Measurements from ENCODE around the gene ESPN. TPM values are rescaled to one million over a fixed set of nuclear protein-coding genes. Genes with fewer than 3 reads are reported as not detected.

The ESPN gene
- total and polyA plus RNA-seq, 10 of the 15 experiments (the other 5 are each of a cell fraction or from before 2014, with no cell fraction given), result 0.18 to 0.71 (median 0.59) TPM; not detected in 7

DNA sequence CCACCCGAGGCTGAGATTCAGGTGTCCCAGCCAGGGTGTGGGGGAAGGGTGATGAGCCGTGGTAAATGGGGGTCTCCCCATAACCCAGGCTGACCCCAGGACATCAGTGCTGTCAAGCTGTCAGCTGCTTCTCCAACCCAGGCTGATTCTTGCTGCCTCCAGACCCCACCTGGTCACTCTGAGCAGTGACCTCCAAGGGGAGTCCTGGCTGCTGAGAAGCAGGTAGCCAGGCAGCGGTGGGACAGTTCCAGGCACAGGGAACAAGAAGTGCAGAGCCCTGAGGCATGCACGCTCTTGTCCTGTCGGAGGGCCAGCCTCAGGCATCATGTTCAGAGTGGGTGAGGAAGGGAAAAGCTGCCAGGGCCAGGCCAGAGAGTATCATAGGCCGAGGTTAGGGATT, 1.1 kb downstream of the ESPN start:
- 52% methylated on average over 6 of the region's 6 CpGs for WGBS (ENCODE audit: insufficient coverage, insufficient replicate concordance, low lambda C conversion rate, missing lambda C conversion rate)
- FAIRE-seq (no peak), DNase-seq (ENCODE audit: low read depth, low spot score) (no peak), ATAC-seq (no peak)
- ChIA-PET RAD21 (ENCODE audit: unreplicated experiment) (no interaction called here), POLR2A (no interaction called here), SMC1A (ENCODE audit: uncharacterized antibody, unreplicated experiment) (no interaction called here), CTCF (interaction anchor here (0.8 to 10.9 kb wide), 3 partner anchors 15 to 65 kb away, joined by 3 to 137 read pairs (median 4); no protein-coding TSS in a partner anchor)
- Histone ChIP-seq H2AFZ (ENCODE audit: control insufficient read depth, low read depth, low read length) (no peak overlapping the region), H3K36me3 (ENCODE audit: control insufficient read depth in 2 of 2, insufficient read depth in 2 of 2, low read length in 1 of 2) (no peaks in the 10 kb centered on the region), H3K9me3 (replicated peaks; ENCODE audit: control insufficient read depth, insufficient read depth, low read length) (no peaks in the 10 kb centered on the region), H3K4me1 (ENCODE audit: control insufficient read depth, insufficient read depth, low read length) (peaks cover 6% of the 10 kb centered on the region; the same call in 1 of the 2 replicates), H3K27me3 (replicated peaks in 1 of 2; ENCODE audit: control insufficient read depth in 2 of 2, insufficient read depth in 2 of 2, low read length in 1 of 2) (peaks cover 8 to 18% of the 10 kb centered on the region in 2 experiments; a peak in 3 of 4 replicates), H3K4me2 (ENCODE audit: control insufficient read depth, insufficient read depth) (no peak overlapping the region), H3K4me3 (no peak overlapping the region), H3K79me2 (ENCODE audit: control insufficient read depth, insufficient read depth, low read length) (no peaks in the 10 kb centered on the region), H3K27ac (ENCODE audit: control insufficient read depth, insufficient read depth) (no peak overlapping the region), H4K20me1 (ENCODE audit: control insufficient read depth, insufficient read depth) (no peaks in the 10 kb centered on the region), H3K9ac (ENCODE audit: control insufficient read depth, insufficient read depth, low read length) (no peak overlapping the region)
- no TSS peak for BruUV-seq (replicated peaks)
- intact Hi-C loops (cut with micrococcal nuclease; ENCODE audit: unreplicated experiment), result no loop called here
- in situ Hi-C loops (cut with MboI), result no loop called here
- TF ChIP-seq RUNX3 (IDR thresholded peaks at IDR 0.05; ENCODE audit: low read length) (no peak), IRF3 (IDR thresholded peaks at IDR 0.05) (no peak), GATAD2B (conservative IDR thresholded peaks at IDR 0.05; ENCODE audit: low read depth) (no peak), MEF2B (IDR thresholded peaks at IDR 0.05; ENCODE audit: partially characterized antibody, poor library complexity, severe bottlenecking) (no peak), PAX5 (IDR thresholded peaks at IDR 0.05; ENCODE audit: borderline replicate concordance, low read depth, low read length) (no peak), ZBTB4 (CRISPR knock-in tag; IDR thresholded peaks at IDR 0.05) (no peak), MXI1 (IDR thresholded peaks at IDR 0.05; ENCODE audit: low read depth, low read length) (no peak), IRF5 (IDR thresholded peaks at IDR 0.05; ENCODE audit: borderline replicate concordance) (no peak), EP300 (IDR thresholded peaks at IDR 0.05; ENCODE audit: borderline replicate concordance in 1 of 2, control insufficient read depth in 1 of 2, low read depth in 2 of 2, low read length in 2 of 2) (no peak), ZNF592 (IDR thresholded peaks at IDR 0.05) (no peak)

Data from GM12878 (cell line).